Heart left ventricle (tissue), 13 donors: ENCODE results near the gene RASSF1.

ENCODE experiments used
- POLR2A ChIP-seq, 2 donors: fragments of 450-650 bp; IDR thresholded peaks; one replicate each; pipeline ENCODE4 v1.6.1; 2017; ENCODE audit warnings: antibody characterized with exemption in 2 of 2, mild to moderate bottlenecking in 2 of 2, moderate library complexity in 2 of 2
- TF ChIP-seq, protein P1 (sequence below), 12 donors: fragments of 200-600 bp; sonication (generic) in 4 of 12; IDR thresholded peaks; one replicate each; pipeline versions ENCODE4 v1.5.0 to v1.8.0; 2018 to 2022; ENCODE audit warnings: antibody characterized with exemption in 12 of 12, mild to moderate bottlenecking in 5 of 12
- donor health status: ischemic (EF 13 %, LVEDD 7.1; RV severe dilation, severe dysfunction).
- donor health status: DM: no; HTN: yes; CAD: no.
- donor health status: DM: no; HTN: no; CAD: no.
- donor health status: ischemic (EF 25% LVEDD 6.9; RV normal size, moderate dysfunction).
- donor health status: ischemic (EF 25% LVEDD 5.7; RV mildly dilated, moderate dysfunction).
- donor health status: ischemic (EF 35%, LVEDD 5.7; RV mildly dilated, moderate dysfunction).
- donor health status: nonischemic (EF 11% LVEDD 7.7; RV severe dilation, severe dysfunction).
- donor health status: DM: yes; HTN: yes; CAD: no.
- donor health status: PGD.
- donor health status: ischemic (EF 29% LVEDD 5.4; RV normal size, mild dysfunction).
- donor health status: nonischemic (EF 23%, LVEDD 6.1; RV moderate dilation, normal function).

DNA sequence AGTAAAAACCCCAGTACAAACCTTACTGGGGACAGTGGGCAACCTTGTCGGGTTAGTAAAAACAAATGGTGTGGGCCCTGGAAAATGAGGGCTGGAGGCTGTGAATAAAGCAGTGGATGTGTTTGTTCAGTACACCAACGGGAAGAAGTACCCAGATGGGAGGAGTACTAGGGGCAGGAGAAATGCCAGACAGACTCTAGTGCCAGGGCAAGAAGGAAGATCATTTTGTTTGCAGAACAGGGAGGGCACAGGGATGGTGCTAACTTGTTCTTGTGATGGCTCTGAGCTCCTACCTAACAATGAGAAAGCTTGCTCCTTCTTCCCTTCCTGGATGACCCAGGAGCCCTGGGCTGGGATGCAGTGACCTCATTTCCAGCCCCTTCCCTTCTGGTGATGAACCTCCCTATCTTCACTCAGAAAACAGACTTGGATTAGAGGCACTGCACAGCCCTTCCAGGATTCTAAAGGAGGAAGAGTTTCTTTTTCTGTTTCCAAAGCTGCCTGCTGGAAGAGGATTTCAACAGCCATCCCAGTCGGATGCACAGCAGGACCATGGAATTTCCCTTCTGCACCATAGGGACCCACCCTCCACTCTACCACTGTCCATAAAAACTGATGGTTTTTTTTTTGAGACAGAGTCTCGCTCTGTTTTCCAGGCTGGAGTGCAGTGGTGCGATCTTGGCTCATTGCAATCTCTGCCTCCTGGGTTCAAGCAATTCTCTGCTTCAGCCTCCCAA, 6.1 kb downstream of the RASSF1 start:
- TF ChIP-seq, protein P1, sequence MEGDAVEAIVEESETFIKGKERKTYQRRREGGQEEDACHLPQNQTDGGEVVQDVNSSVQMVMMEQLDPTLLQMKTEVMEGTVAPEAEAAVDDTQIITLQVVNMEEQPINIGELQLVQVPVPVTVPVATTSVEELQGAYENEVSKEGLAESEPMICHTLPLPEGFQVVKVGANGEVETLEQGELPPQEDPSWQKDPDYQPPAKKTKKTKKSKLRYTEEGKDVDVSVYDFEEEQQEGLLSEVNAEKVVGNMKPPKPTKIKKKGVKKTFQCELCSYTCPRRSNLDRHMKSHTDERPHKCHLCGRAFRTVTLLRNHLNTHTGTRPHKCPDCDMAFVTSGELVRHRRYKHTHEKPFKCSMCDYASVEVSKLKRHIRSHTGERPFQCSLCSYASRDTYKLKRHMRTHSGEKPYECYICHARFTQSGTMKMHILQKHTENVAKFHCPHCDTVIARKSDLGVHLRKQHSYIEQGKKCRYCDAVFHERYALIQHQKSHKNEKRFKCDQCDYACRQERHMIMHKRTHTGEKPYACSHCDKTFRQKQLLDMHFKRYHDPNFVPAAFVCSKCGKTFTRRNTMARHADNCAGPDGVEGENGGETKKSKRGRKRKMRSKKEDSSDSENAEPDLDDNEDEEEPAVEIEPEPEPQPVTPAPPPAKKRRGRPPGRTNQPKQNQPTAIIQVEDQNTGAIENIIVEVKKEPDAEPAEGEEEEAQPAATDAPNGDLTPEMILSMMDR (IDR thresholded peaks at IDR 0.05) = no peak
- no peak for TF ChIP-seq POLR2A (IDR thresholded peaks at IDR 0.05)
